Vagina (tissue), 2 donors: ENCODE measurements around the gene IL32. TPM values are rescaled to one million over a fixed set of nuclear protein-coding genes. Genes with fewer than 3 reads are reported as not detected.

Experiments
- DNase-seq, 2 donors: peaks; one replicate each; pipeline ENCODE4 v3.0.0-alpha.2; 2017; ENCODE audit errors: extremely low spot score in 2 of 2
- H3K27ac ChIP-seq: fragments of 200-600 bp; sonication (generic); one replicate; pipeline ENCODE4 v1.5.1; 2019
- H3K27me3 ChIP-seq: fragments of 200-600 bp; sonication (generic); one replicate; pipeline ENCODE4 v1.5.1; 2019
- H3K36me3 ChIP-seq, 2 donors: fragments of 200-600 bp; sonication (generic); one replicate each; pipeline ENCODE4 v1.5.1; 2017 to 2019
- H3K4me1 ChIP-seq: fragments of 200-600 bp; sonication (generic); one replicate; pipeline ENCODE4 v1.5.1; 2019
- H3K4me3 ChIP-seq, 2 donors: fragments of 200-600 bp; sonication (generic); 1 replicate in 1 of 2; 2 replicates in 1 of 2; pipeline ENCODE4 v1.5.1; 2016 to 2019
- H3K9me3 ChIP-seq: fragments of 200-600 bp; sonication (generic); one replicate; pipeline ENCODE4 v1.5.1; 2019
- CTCF ChIP-seq, 3 experiments: fragments of 450-650 bp in 2 of 3; fragments of 200-600 bp in 1 of 3; sonication (generic) in 1 of 3; IDR thresholded peaks; one replicate each; pipeline ENCODE4 v1.5.1; 2017 to 2019; ENCODE audit warnings: antibody characterized with exemption in 3 of 3, mild to moderate bottlenecking in 2 of 3, moderate library complexity in 2 of 3
- POLR2A ChIP-seq, 2 donors: fragments of 450-650 bp; IDR thresholded peaks; one replicate each; pipeline ENCODE4 v1.6.1; 2017; ENCODE audit warnings: antibody characterized with exemption in 2 of 2, mild to moderate bottlenecking in 2 of 2, moderate library complexity in 2 of 2
- POLR2AphosphoS5 ChIP-seq, 2 donors: sonication (generic); formaldehyde crosslinking; IDR thresholded peaks; one replicate each; pipeline ENCODE4 v1.9.0; 2017; ENCODE audit warnings: antibody characterized with exemption in 2 of 2, mild to moderate bottlenecking in 2 of 2, low read depth in 1 of 2; ENCODE audit not compliant: insufficient read depth in 1 of 2
- intact Hi-C: fragments of 100-400 bp; cut with DNase I; formaldehyde crosslinking; loops from one replicate; pipeline ENCODE4 v1.15.1; 2023
- total RNA-seq: library from RNA; depleted of rRNA; stranded (reverse); fragments of >200 nt; gene quantifications from one replicate; pipeline ENCODE4 v1.2.3, GENCODE V29; 2016

The IL32 gene
- total RNA-seq, 1 donor from 2014 or later = 13.0 TPM

GRCh38 chr16:3099732-3100499 lies 34.5 kb downstream of the IL32 start:
- intact Hi-C loops = no loop called here
- H3K27me3 ChIP-seq = no peaks in the 10 kb centered on the region
- no peak for TF ChIP-seq CTCF (IDR thresholded peaks at IDR 0.05)
- no peak for TF ChIP-seq POLR2AphosphoS5 (IDR thresholded peaks at IDR 0.05; ENCODE audit: insufficient read depth in 1 of 2, low read depth in 1 of 2)
- no peak for TF ChIP-seq POLR2A (IDR thresholded peaks at IDR 0.05)
- no peak for DNase-seq
- no peak overlapping the region for H3K27ac ChIP-seq
- no peaks in the 10 kb centered on the region for H3K9me3 ChIP-seq
- peaks cover 5% of the 10 kb centered on the region for H3K4me1 ChIP-seq
- H3K4me3 ChIP-seq = peak overlapping the region; percentile 2 to 15
- no peaks in the 10 kb centered on the region for H3K36me3 ChIP-seq

GRCh38 chr16:3101018-3101840 lies 35.8 kb downstream of the IL32 start:
- intact Hi-C loops = no loop called here
- Histone ChIP-seq H3K36me3 (no peaks in the 10 kb centered on the region), H3K27me3 (no peaks in the 10 kb centered on the region), H3K4me3 (no peak overlapping the region), H3K27ac (no peak overlapping the region), H3K9me3 (no peaks in the 10 kb centered on the region), H3K4me1 (peaks cover 5% of the 10 kb centered on the region)
- no peak for DNase-seq
- TF ChIP-seq CTCF (IDR thresholded peaks at IDR 0.05) (no peak), POLR2A (IDR thresholded peaks at IDR 0.05) (no peak), POLR2AphosphoS5 (IDR thresholded peaks at IDR 0.05; ENCODE audit: insufficient read depth in 1 of 2, low read depth in 1 of 2) (no peak)

GRCh38 chr16:3101841-3102470 lies 36.5 kb downstream of the IL32 start:
- intact Hi-C loops = no loop called here
- peaks cover 8% of the 10 kb centered on the region for H3K4me1 ChIP-seq
- H3K27ac ChIP-seq = no peak overlapping the region
- no peaks in the 10 kb centered on the region for H3K9me3 ChIP-seq
- TF ChIP-seq CTCF (IDR thresholded peaks at IDR 0.05) = no peak
- DNase-seq = no peak
- no peaks in the 10 kb centered on the region for H3K27me3 ChIP-seq
- H3K36me3 ChIP-seq = no peaks in the 10 kb centered on the region
- no peak overlapping the region for H3K4me3 ChIP-seq

GRCh38 chr16:3106205-3106928 lies 40.9 kb downstream of the IL32 start:
- Histone ChIP-seq H3K9me3 (no peaks in the 10 kb centered on the region), H3K27me3 (no peaks in the 10 kb centered on the region), H3K36me3 (no peaks in the 10 kb centered on the region), H3K4me3 (peak overlapping the region; percentile 62 to 76), H3K4me1 (peaks cover 7% of the 10 kb centered on the region), H3K27ac (peak overlapping the region; percentile 76)
- TF ChIP-seq CTCF (IDR thresholded peaks at IDR 0.05) (no peak), POLR2A (IDR thresholded peaks at IDR 0.05) (no peak), POLR2AphosphoS5 (IDR thresholded peaks at IDR 0.05; ENCODE audit: insufficient read depth in 1 of 2, low read depth in 1 of 2) (peak; percentile 51 to 61)
- intact Hi-C loops = no loop called here
- peak in 1 of 2 donors; percentile 90 for DNase-seq
